ENCODE results near the gene NR3C2.
A peak's percentile ranks its signal among the peaks of the same experiment; 100 is the strongest.

NR3C2 gene

GRCh38 chr4:148441986-148442831, at the start of gene NR3C2:
NR3C2 (minus strand) TSS chr4:148442414.
- peak; percentile 93 for DNase-seq (ENCODE audit: low read depth)

GRCh38 chr4:148487181-148487580, 45.0 kb upstream of the NR3C2 start:
- DNase-seq (ENCODE audit: low read depth): no peak

- no peak for DNase-seq (ENCODE audit: low read depth)
Measured at GRCh38 chr4:148481636-148482035, 39.4 kb upstream of the NR3C2 start.

- DNase-seq (ENCODE audit: low read depth): no peak
Measured at GRCh38 chr4:148477276-148477675, 35.1 kb upstream of the NR3C2 start.

- DNase-seq (ENCODE audit: low read depth): no peak
Measured at GRCh38 chr4:148469938-148470337, 27.7 kb upstream of the NR3C2 start.

GRCh38 chr4:148454835-148455234, 12.6 kb upstream of the NR3C2 start:
- no peak for DNase-seq (ENCODE audit: low read depth)

GRCh38 chr4:148453833-148454232, 11.6 kb upstream of the NR3C2 start:
- DNase-seq (ENCODE audit: low read depth): no peak

- DNase-seq (ENCODE audit: low read depth): no peak
Measured at GRCh38 chr4:148452970-148453369, 10.8 kb upstream of the NR3C2 start.

GRCh38 chr4:148449921-148450320, 7.7 kb upstream of the NR3C2 start:
- DNase-seq (ENCODE audit: low read depth): no peak

- DNase-seq (ENCODE audit: low read depth): no peak
Measured at GRCh38 chr4:148448141-148448540, 5.9 kb upstream of the NR3C2 start.

GRCh38 chr4:148447681-148448080, 5.5 kb upstream of the NR3C2 start:
- DNase-seq (ENCODE audit: low read depth): peak; percentile 4

- DNase-seq (ENCODE audit: low read depth): no peak
Measured at GRCh38 chr4:148445860-148446330, 3.7 kb upstream of the NR3C2 start.

- peak; percentile 64 for DNase-seq (ENCODE audit: low read depth)
Measured at GRCh38 chr4:148445071-148445859, 3.1 kb upstream of the NR3C2 start.

- peak; percentile 35 for DNase-seq (ENCODE audit: low read depth)
Measured at GRCh38 chr4:148444296-148445070, 2.3 kb upstream of the NR3C2 start.

GRCh38 chr4:148443512-148444295, 1.5 kb upstream of the NR3C2 start:
- peak; percentile 26 for DNase-seq (ENCODE audit: low read depth)

- DNase-seq (ENCODE audit: low read depth): no peak
Measured at GRCh38 chr4:148442832-148443511, 758 bp upstream of the NR3C2 start.

- no peak for DNase-seq (ENCODE audit: low read depth)
Measured at GRCh38 chr4:148441624-148441985, 609 bp downstream of the NR3C2 start.

- no peak for DNase-seq (ENCODE audit: low read depth)
Measured at GRCh38 chr4:148438047-148438446, 4.2 kb downstream of the NR3C2 start.

- DNase-seq (ENCODE audit: low read depth): no peak
Measured at GRCh38 chr4:148437439-148437838, 4.8 kb downstream of the NR3C2 start.

GRCh38 chr4:148436512-148436911, 5.7 kb downstream of the NR3C2 start:
- no peak for DNase-seq (ENCODE audit: low read depth)
